C4-2B (cell line): Measurements from ENCODE around the gene RELL2.

Source experiments
- ZFX ChIP-seq: fragments of 450-650 bp; IDR thresholded peaks from 2 replicates; pipeline ENCODE4 v1.6.1; 2017
- TF ChIP-seq, protein P1 (sequence below): fragments of 450-650 bp; conservative IDR thresholded peaks from 2 replicates; pipeline ENCODE4 v1.5.1; 2017; ENCODE audit warnings: mild to moderate bottlenecking

DNA sequence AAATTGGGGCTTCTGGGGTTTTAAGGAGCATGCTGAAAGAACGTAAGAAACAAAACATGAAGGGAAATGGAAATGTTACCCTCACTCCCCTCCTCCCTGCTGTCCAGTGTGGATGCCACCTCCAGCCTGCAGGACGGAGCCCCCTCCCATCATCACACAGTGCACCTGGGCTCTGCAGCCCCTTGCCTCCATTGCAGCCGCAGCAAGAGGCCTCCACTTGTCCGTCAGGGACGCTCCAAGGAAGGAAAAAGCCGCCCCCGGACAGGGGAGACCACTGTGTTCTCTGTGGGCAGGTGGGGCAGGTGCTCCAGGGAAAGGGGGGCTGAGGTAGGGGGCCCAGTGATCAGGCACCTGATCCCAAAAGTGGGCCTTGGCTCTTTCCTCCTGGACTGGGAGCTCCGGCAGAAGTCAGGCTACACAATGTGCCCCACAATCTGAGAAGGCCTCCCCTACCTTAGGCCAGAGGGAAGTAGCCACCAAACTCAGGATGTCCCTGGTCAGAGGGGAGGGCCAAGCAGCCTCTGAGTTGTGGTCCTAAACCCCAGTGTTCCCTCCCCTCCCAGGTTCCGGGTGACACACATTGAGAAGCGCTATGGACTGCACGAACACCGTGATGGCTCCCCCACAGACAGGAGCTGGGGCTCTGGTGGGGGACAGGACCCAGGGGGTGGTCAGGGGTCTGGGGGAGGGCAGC lies 2.7 kb downstream of the RELL2 start:
- TF ChIP-seq, protein P1, sequence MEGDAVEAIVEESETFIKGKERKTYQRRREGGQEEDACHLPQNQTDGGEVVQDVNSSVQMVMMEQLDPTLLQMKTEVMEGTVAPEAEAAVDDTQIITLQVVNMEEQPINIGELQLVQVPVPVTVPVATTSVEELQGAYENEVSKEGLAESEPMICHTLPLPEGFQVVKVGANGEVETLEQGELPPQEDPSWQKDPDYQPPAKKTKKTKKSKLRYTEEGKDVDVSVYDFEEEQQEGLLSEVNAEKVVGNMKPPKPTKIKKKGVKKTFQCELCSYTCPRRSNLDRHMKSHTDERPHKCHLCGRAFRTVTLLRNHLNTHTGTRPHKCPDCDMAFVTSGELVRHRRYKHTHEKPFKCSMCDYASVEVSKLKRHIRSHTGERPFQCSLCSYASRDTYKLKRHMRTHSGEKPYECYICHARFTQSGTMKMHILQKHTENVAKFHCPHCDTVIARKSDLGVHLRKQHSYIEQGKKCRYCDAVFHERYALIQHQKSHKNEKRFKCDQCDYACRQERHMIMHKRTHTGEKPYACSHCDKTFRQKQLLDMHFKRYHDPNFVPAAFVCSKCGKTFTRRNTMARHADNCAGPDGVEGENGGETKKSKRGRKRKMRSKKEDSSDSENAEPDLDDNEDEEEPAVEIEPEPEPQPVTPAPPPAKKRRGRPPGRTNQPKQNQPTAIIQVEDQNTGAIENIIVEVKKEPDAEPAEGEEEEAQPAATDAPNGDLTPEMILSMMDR: no peak
- no peak for TF ChIP-seq ZFX
